ENCODE measurements around the gene OGG1.
A peak's percentile ranks its signal among the peaks of the same experiment; 100 is the strongest.

OGG1 gene

DNA sequence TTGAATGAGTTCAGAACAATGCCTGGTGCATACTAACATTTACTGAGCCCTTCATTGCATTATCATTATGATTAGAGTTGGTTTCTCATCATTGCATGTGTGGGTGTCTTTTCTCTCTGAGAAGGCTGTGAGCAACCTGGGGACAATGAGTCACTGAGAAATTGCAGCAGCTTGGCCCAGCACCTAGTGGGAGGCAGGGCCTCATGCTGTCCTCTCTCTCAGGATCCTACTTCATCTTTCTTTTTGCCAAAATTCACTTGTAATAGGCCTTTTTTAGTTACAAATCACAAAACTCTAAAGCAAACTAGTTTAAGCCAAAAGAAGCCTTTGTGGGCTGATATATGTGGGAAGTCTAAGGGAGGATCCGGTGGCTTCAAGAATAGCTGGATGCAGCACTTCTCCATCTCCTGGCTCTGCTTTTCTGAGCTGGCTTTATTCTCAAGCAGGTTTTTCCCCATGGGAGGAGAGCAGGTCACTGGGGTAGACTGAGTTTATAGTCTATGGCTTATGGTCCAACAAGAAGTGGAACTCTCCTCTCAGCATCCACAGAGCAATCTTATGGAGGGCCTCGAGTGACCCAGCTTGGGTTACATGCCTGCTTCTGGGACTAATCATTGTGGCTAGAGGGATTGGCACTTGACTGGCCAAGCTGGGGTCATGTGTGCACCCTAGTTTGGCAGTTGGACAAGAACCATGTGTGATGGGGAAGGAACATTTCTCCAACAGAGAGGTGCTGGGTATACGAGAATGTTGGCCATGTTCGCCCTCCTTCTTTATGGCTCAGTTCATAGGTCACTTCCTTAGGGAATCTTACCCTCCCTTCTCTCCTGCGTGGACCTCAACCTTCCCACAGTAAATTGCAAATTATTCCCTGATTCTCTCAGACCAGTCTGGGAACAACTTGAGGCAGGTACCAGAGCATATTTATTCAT, 28.7 kb downstream of the OGG1 start:
- DNase-seq (ENCODE audit: low read depth) = peak; percentile 58
- TF ChIP-seq, protein P1, sequence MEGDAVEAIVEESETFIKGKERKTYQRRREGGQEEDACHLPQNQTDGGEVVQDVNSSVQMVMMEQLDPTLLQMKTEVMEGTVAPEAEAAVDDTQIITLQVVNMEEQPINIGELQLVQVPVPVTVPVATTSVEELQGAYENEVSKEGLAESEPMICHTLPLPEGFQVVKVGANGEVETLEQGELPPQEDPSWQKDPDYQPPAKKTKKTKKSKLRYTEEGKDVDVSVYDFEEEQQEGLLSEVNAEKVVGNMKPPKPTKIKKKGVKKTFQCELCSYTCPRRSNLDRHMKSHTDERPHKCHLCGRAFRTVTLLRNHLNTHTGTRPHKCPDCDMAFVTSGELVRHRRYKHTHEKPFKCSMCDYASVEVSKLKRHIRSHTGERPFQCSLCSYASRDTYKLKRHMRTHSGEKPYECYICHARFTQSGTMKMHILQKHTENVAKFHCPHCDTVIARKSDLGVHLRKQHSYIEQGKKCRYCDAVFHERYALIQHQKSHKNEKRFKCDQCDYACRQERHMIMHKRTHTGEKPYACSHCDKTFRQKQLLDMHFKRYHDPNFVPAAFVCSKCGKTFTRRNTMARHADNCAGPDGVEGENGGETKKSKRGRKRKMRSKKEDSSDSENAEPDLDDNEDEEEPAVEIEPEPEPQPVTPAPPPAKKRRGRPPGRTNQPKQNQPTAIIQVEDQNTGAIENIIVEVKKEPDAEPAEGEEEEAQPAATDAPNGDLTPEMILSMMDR (IDR thresholded peaks at IDR 0.05; ENCODE audit: low read length, missing control alignments) = no peak
- no peak overlapping the region for H3K4me3 ChIP-seq (replicated peaks; ENCODE audit: low read depth, low read length)

DNA sequence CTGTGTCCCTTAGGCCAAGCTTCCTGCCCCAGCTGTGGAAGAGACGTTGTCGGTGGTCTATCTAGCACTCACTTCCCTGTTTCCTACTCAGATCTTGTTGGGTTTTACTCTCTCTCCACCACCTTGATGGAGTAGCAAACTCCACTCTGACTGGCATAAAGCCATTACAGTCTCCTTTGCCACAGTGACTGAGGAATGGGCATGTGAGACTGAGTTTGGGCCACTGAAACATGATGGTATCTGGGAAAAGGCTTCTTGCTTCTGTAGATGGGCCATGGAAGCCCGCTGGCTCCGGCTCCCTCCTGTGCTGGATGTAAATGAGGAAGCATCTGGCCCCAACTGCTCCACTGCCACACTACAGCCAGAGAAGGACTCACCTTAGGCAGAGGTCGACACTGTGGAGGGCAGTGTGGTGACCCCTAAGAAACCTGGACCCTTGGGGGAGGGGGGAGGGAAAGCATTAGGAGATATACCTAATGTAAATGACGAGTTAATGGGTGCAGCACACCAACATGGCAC, 29.4 kb downstream of the OGG1 start:
- H3K4me3 ChIP-seq (replicated peaks; ENCODE audit: low read depth, low read length) = no peak overlapping the region
- TF ChIP-seq, protein P1 (IDR thresholded peaks at IDR 0.05; ENCODE audit: low read length, missing control alignments) = no peak
- DNase-seq (ENCODE audit: low read depth) = no peak

DNA sequence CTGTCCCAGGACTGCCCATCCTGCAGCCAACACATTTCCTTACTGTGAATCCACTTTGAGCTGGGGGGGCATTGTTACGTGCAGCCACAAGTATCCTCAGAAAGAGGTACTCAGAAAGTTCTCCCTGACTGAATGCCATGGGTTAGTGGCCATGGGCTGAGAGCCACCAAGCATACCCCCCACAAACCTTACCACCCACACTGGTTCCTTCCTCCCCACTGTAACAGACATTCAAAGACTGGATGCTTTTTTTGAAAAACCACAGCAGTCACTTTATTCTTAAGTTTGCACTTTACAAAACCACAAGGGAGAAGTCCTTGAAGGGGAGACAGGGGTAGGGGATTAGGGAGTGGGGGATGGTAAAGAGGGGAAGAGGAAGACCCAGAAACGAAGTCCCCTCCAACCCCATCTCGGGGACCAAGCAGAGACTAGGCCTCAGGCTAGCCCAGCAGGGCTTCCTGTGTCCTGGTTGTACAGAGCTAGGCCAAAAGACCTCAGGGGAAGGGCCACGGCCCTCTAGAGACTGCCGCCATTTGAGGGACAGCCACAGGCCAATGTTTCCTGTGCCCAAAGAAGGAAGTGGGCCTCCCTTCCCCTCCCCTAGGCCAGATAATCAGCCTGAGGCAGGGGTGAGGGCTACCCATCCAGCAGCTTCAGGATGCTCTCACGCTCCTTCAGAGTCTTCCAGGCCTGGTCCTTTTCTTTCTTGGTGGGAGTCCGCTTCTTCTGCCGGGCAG, 30.1 kb downstream of the OGG1 start:
- TF ChIP-seq, protein P1 (IDR thresholded peaks at IDR 0.05; ENCODE audit: low read length, missing control alignments) = no peak
- DNase-seq (ENCODE audit: low read depth) = no peak
- H3K4me3 ChIP-seq (replicated peaks; ENCODE audit: low read depth, low read length) = no peak overlapping the region

DNA sequence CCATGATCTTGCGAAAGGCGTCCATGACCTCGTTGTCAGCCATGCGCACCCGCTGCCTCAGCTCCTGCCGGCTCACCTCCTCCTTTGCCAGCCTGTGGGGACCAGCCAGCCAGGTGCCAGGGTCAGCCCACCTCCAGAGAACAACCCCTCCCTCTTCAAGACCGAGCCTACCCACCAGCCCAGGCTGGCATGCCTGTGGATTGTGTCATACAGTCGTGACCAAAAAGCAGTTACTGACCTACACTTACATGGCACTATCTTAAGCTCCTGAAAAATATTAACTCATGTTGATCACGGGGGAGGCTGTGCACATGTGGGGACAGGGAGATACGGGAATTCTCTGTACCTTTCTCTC, 30.7 kb downstream of the OGG1 start:
- no peak overlapping the region for H3K4me3 ChIP-seq (replicated peaks; ENCODE audit: low read depth, low read length)
- no peak for DNase-seq (ENCODE audit: low read depth)
- TF ChIP-seq, protein P1 (IDR thresholded peaks at IDR 0.05; ENCODE audit: low read length, missing control alignments) = no peak

DNA sequence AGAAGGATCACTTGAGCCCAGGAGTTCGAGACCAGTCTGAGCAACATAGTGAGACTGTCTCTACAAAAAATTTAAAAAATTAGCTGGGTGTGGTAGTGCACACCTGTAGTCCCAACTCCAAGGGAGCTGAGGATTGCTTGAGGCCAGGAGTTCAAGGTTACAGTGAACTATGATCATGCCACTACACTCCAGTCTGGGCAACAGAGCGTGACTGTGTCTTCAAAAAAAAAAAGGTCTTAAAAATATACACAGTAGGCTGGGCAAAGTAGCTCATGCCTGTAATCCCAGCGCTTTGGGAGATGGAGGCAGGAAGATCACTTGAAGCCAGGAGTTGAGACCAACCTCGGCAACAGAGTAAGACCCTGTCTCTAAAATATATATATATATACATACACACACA, 31.2 kb downstream of the OGG1 start:
- TF ChIP-seq, protein P1 (IDR thresholded peaks at IDR 0.05; ENCODE audit: low read length, missing control alignments) = no peak
- H3K4me3 ChIP-seq (replicated peaks; ENCODE audit: low read depth, low read length) = no peak overlapping the region
- no peak for DNase-seq (ENCODE audit: low read depth)

DNA sequence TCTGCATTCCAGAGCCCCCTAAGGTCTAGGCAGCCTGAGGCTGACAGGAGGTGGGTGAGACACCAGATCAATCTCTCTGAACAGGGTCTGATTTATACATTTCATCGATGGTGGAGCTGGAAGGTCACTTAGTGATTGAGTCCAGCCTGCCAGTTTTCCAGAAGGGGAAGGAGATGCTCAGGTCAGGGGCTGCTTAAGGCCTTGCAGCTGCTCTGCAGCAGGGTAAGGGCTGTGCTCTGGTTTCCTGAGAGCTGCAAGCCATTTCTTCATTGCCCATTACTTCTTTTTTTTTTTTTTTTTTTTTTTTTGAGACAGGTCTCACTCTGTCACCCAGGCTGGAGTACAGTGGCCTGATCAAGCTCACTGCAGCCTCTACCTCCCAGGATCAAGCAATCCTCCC, 31.8 kb downstream of the OGG1 start:
- no peak overlapping the region for H3K4me3 ChIP-seq (replicated peaks; ENCODE audit: low read depth, low read length)
- TF ChIP-seq, protein P1 (IDR thresholded peaks at IDR 0.05; ENCODE audit: low read length, missing control alignments) = no peak
- no peak for DNase-seq (ENCODE audit: low read depth)

Measured in fibroblast of pulmonary artery (primary cell).